ENCODE data around the gene SLC9A1. TPM values are rescaled to one million over a fixed set of nuclear protein-coding genes. Genes with fewer than 3 reads are reported as not detected.
"Not testable (repeated sequence)": the region's sequence is repeated elsewhere in the genome, so short reads cannot be mapped to it uniquely, and the experiment has no call there.

The SLC9A1 gene
- total RNA-seq, 1 experiment from 2014 or later: 22.5 TPM

GRCh38 chr1:27176954-27177353 lies 22.0 kb upstream of the SLC9A1 start (continued):
- no peak for TF ChIP-seq SMAD3 (CRISPR knock-in tag; IDR thresholded peaks at IDR 0.05; ENCODE audit: borderline replicate concordance)
- no peak for TF ChIP-seq OVOL2 (CRISPR knock-in tag; IDR thresholded peaks at IDR 0.05; ENCODE audit: borderline replicate concordance)
- no peak for TF ChIP-seq GRHL2 (CRISPR knock-in tag; IDR thresholded peaks at IDR 0.05; ENCODE audit: insufficient replicate concordance, severe bottlenecking)
- TF ChIP-seq PRDM15 (CRISPR knock-in tag; IDR thresholded peaks at IDR 0.05): no peak
- TF ChIP-seq JUN (CRISPR knock-in tag; IDR thresholded peaks at IDR 0.05): no peak
- TF ChIP-seq E2F1 (CRISPR knock-in tag; IDR thresholded peaks at IDR 0.05): no peak

GRCh38 chr1:27176323-27176722 lies 21.4 kb upstream of the SLC9A1 start:
- CTCF ChIA-PET: no interaction called here
- no peak overlapping the region for H3K4me3 Mint-ChIP-seq
- no peaks in the 10 kb centered on the region for H3K4me1 Mint-ChIP-seq
- POLR2A ChIA-PET: interaction anchor here (0.7 kb wide), 1 partner anchor 66 kb away, joined by 9 read pairs; no protein-coding TSS in a partner anchor
- no peak overlapping the region for H3K27ac Mint-ChIP-seq
- TF ChIP-seq ZNF121 (CRISPR knock-in tag; IDR thresholded peaks at IDR 0.05) (peak; percentile 67; the same call in 1 of the 2 replicates), TEAD4 (CRISPR knock-in tag; IDR thresholded peaks at IDR 0.05) (no peak), ZBTB43 (CRISPR knock-in tag; IDR thresholded peaks at IDR 0.05) (no peak), ZSCAN18 (CRISPR knock-in tag; IDR thresholded peaks at IDR 0.05) (no peak), IRF1 (CRISPR knock-in tag; IDR thresholded peaks at IDR 0.05) (no peak), USF2 (CRISPR knock-in tag; IDR thresholded peaks at IDR 0.05) (no peak)
- H3K27me3 Mint-ChIP-seq (ENCODE audit: low read depth): peaks cover 10% of the 10 kb centered on the region
- H3K9me3 Mint-ChIP-seq: peaks cover 15% of the 10 kb centered on the region
- ATAC-seq: no peak
- peaks cover 9% of the 10 kb centered on the region for H3K36me3 Mint-ChIP-seq
- no peak for DNase-seq (ENCODE audit: low spot score)

GRCh38 chr1:27172992-27173391 lies 18.1 kb upstream of the SLC9A1 start:
- H3K27ac Mint-ChIP-seq: not testable (repeated sequence)

More at GRCh38 chr1:27172992-27173391, 18.1 kb upstream of the SLC9A1 start:
- H3K9me3 Mint-ChIP-seq; POLR2A ChIA-PET; H3K4me3 Mint-ChIP-seq; CTCF ChIA-PET; H3K27me3 Mint-ChIP-seq (ENCODE audit: low read depth); DNase-seq (ENCODE audit: low spot score); H3K4me1 Mint-ChIP-seq; ATAC-seq; H3K36me3 Mint-ChIP-seq: not testable (repeated sequence)
- peak; percentile 73 for TF ChIP-seq HMGA2 (CRISPR knock-in tag; IDR thresholded peaks at IDR 0.05)
